DMS 273 (cell line): Measurements from ENCODE around the gene FBLN7.

Experiments
- DNase-seq: peaks from one replicate; lab custom pipeline; 2025; ENCODE audit not compliant: unreplicated experiment; lab: John Stamatoyannopoulos, UW

The FBLN7 gene

GRCh38 chr2:112140205-112140802 is 2.1 kb downstream of the FBLN7 start:
- DNase-seq: no peak

- no peak for DNase-seq
These were observed 2.9 kb downstream of the FBLN7 start for GRCh38 chr2:112140899-112141625.

- DNase-seq: no peak
These were observed 3.4 kb downstream of the FBLN7 start for GRCh38 chr2:112141626-112142007.

GRCh38 chr2:112142525-112143078 is 4.4 kb downstream of the FBLN7 start:
- no peak for DNase-seq

GRCh38 chr2:112143150-112143549 is 5.0 kb downstream of the FBLN7 start:
- DNase-seq: no peak

- no peak for DNase-seq
These were observed 6.8 kb downstream of the FBLN7 start for GRCh38 chr2:112144966-112145365.

- DNase-seq: no peak
These were observed 9.4 kb downstream of the FBLN7 start for GRCh38 chr2:112147382-112148168.

GRCh38 chr2:112148477-112148876 is 10.3 kb downstream of the FBLN7 start:
- no peak for DNase-seq

GRCh38 chr2:112149194-112149593 is 11.0 kb downstream of the FBLN7 start:
- no peak for DNase-seq

GRCh38 chr2:112149866-112150435 is 11.8 kb downstream of the FBLN7 start:
- no peak for DNase-seq

GRCh38 chr2:112150447-112150846 is 12.3 kb downstream of the FBLN7 start:
- DNase-seq: no peak

GRCh38 chr2:112150851-112151250 is 12.7 kb downstream of the FBLN7 start:
- no peak for DNase-seq

GRCh38 chr2:112151271-112151670 is 13.1 kb downstream of the FBLN7 start:
- DNase-seq: no peak

- DNase-seq: no peak
These were observed 13.7 kb downstream of the FBLN7 start for GRCh38 chr2:112151701-112152440.

GRCh38 chr2:112152476-112153178 is 14.4 kb downstream of the FBLN7 start:
- DNase-seq: no peak

GRCh38 chr2:112153179-112153490 is 14.9 kb downstream of the FBLN7 start:
- DNase-seq: no peak

- no peak for DNase-seq
These were observed 15.3 kb downstream of the FBLN7 start for GRCh38 chr2:112153501-112153900.

- DNase-seq: no peak
These were observed 16.3 kb downstream of the FBLN7 start for GRCh38 chr2:112154246-112155117.
